Measurements from ENCODE around the gene ALPK3. TPM values are rescaled to one million over a fixed set of nuclear protein-coding genes. Genes with fewer than 3 reads are reported as not detected.

The ALPK3 gene
- total and polyA plus RNA-seq, 9 of the 15 experiments (the other 6 are each of a cell fraction or from before 2014, with no cell fraction given): 0.04 to 1.0 (median 0.07) TPM; not detected in 2

- CTCF ChIA-PET (ENCODE audit: low intra/inter-chr PET ratio): interaction anchor here (0.6 kb wide), 1 partner anchor 315 kb away, joined by 5 read pairs; no protein-coding TSS in a partner anchor
- FAIRE-seq (peak; percentile 44), ATAC-seq (peak; percentile 87), DNase-seq (ENCODE audit: extremely low read depth in 1 of 4, low spot score in 3 of 4) (peak in 1 of 4 experiments; percentile 59)
- Histone ChIP-seq H3K4me3 (no peak overlapping the region), H2AFZ (ENCODE audit: low read depth, low read length) (no peak overlapping the region), H3K9me1 (ENCODE audit: control insufficient read depth, insufficient read depth, low read length) (no peaks in the 10 kb centered on the region), H3K9me3 (replicated peaks; ENCODE audit: control insufficient read depth, insufficient read depth, low read depth, low read length) (no peaks in the 10 kb centered on the region), H3K27me3 (ENCODE audit: control insufficient read depth in 2 of 2, insufficient read depth in 2 of 2, low read length in 2 of 2) (peaks cover 10 to 36% of the 10 kb centered on the region in 2 experiments; a peak in 4 of 5 replicates), H3K79me2 (ENCODE audit: control insufficient read depth, insufficient read depth, low read length) (no peaks in the 10 kb centered on the region), H3K4me1 (replicated peaks in 1 of 2; ENCODE audit: control insufficient read depth in 2 of 2, insufficient read depth in 2 of 2, low read length in 2 of 2) (peaks cover 0 to 10% of the 10 kb centered on the region in 2 experiments; a peak in 2 of 5 replicates), H4K20me1 (replicated peaks; ENCODE audit: control insufficient read depth, insufficient read depth, low read length) (no peaks in the 10 kb centered on the region), H3K36me3 (ENCODE audit: control insufficient read depth, insufficient read depth, low read length) (no peaks in the 10 kb centered on the region), H3K4me2 (ENCODE audit: insufficient read depth, low read length) (no peak overlapping the region), H3K9ac (ENCODE audit: insufficient read depth in 1 of 2, low read depth in 2 of 2, low read length in 2 of 2) (no peak overlapping the region), H3K27ac (ENCODE audit: extremely low read depth, low read depth, low read length) (no peak overlapping the region)
- WGBS (ENCODE audit: insufficient coverage, low coverage, missing lambda C conversion rate): 21% methylated on average over 6 of the region's 6 CpGs
- BruUV-seq (replicated peaks): no TSS peak
- intact Hi-C loops (cut with micrococcal nuclease) (loop anchor here (10.0 kb wide), 1 partner anchor 155 kb away; no protein-coding TSS in a partner anchor), in situ Hi-C loops (cut with MboI) (loop anchor here (25.0 kb wide), 1 partner anchor 303 kb away; no protein-coding TSS in a partner anchor)
- POLR2A ChIA-PET: no interaction called here
- TF ChIP-seq BCL6 (CRISPR knock-in tag; IDR thresholded peaks at IDR 0.05): no peak
- no peak for TF ChIP-seq ZNF280B (CRISPR knock-in tag; IDR thresholded peaks at IDR 0.05)
- no peak for TF ChIP-seq KDM2B (CRISPR knock-in tag; IDR thresholded peaks at IDR 0.05)
- TF ChIP-seq CTCF (IDR thresholded peaks at IDR 0.05 in 2 of 3, conservative IDR thresholded peaks at IDR 0.05 in 1 of 3; ENCODE audit: insufficient read depth in 2 of 3, low read depth in 1 of 3, low read length in 3 of 3): peak; percentile 32 to 61 (median 48); a peak in 5 of 6 replicates
- no peak for TF ChIP-seq CSDE1 (IDR thresholded peaks at IDR 0.05)
- TF ChIP-seq SMC3 (conservative IDR thresholded peaks at IDR 0.05; ENCODE audit: insufficient read depth, low read depth, low read length): 0 out of 2 replicates have a peak, but pooled peaks have one; percentile 24
- TF ChIP-seq ARID3A (IDR thresholded peaks at IDR 0.05; ENCODE audit: borderline replicate concordance, low read depth, low read length): no peak
- no peak for TF ChIP-seq SRSF7 (optimal IDR thresholded peaks at IDR 0.05; ENCODE audit: low read depth, low read length)
- no peak for TF ChIP-seq ELF1 (tag; IDR thresholded peaks at IDR 0.05)
- TF ChIP-seq PHF20 (IDR thresholded peaks at IDR 0.05; ENCODE audit: partially characterized antibody): no peak
- no peak for TF ChIP-seq TRIM25 (IDR thresholded peaks at IDR 0.05; ENCODE audit: borderline replicate concordance)
- TF ChIP-seq MEF2D (tag; conservative IDR thresholded peaks at IDR 0.05; ENCODE audit: low read depth): no peak
- no peak for TF ChIP-seq POLR2A (conservative IDR thresholded peaks at IDR 0.05)
- TF ChIP-seq ELF2 (CRISPR knock-in tag; IDR thresholded peaks at IDR 0.05): no peak
- no peak for TF ChIP-seq EWSR1 (IDR thresholded peaks at IDR 0.05; ENCODE audit: borderline replicate concordance, low read depth, partially characterized antibody)
- TF ChIP-seq CREM (IDR thresholded peaks at IDR 0.05; ENCODE audit: low read depth): 0 out of 2 replicates have a peak, but pooled peaks have one; percentile 10
Measured at GRCh38 chr15:84889991-84890669, 73.0 kb downstream of the ALPK3 start.

Data from K562 (cell line).